NCI-H2171 treated with DMSO at 0.1 percent for 48 hours (cell line): ENCODE results near the gene CEP128.

Source experiments
- DNase-seq: peaks from one replicate; lab custom pipeline; 2025; lab: John Stamatoyannopoulos, UW

Gene CEP128

DNA sequence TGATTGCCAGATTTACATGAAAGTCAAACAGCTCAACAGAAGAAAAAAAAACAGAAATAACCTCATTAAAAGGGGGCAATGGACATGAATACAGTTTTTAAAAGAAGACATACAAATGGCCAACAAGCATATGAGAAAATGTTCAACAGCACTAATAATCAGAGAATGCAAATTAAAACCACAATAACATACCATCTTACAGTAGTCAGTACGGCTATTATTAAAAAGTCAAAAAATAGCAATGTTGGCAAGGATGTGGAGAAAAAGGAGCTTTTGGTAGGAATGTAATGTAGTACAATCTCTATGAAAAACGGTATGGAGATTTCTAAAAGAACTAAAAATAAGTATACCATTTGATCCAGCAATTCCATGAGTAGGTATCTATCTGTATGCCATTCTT, 272.1 kb downstream of the CEP128 start:
- no peak for DNase-seq

DNA sequence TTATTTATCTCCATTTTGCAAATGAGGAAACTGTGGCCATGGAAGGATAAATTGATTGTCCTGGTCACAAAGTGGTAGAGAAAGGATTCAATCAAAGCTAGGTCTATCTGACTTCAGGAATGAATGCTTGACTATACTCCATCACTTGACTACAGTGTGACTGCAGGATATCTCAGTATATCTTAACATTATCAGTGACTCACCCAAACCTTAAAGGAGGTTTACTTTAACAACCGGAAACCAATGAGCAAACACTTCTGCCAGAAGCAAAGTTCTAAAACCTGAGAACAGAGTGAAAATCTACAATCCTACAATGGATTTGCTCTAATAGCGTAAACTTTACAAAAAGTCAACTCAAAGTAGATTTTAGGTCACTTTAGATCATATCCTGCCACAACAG, 277.0 kb downstream of the CEP128 start:
- DNase-seq: no peak

DNA sequence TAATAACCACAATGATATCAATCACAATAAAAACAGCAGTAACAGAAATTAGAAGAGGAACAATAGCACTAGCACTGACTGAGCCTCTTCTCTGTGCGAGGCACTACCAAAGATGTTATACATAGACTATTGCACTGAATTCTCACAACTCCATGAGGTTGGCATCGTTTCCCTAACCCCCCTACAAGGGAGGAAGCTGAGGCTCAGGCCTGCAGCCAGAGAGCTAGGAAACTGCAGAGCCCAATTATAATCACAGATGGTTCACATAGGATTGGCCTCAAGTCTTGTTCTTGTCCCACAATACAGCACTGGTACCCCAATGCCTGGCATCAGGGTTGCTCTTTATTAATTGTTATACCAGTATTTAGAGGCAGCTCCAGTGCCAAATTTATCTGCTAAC, 278.0 kb downstream of the CEP128 start:
- DNase-seq: no peak

- no peak for DNase-seq
These were observed 281.8 kb downstream of the CEP128 start for GRCh38 chr14:80659783-80660182.

DNA sequence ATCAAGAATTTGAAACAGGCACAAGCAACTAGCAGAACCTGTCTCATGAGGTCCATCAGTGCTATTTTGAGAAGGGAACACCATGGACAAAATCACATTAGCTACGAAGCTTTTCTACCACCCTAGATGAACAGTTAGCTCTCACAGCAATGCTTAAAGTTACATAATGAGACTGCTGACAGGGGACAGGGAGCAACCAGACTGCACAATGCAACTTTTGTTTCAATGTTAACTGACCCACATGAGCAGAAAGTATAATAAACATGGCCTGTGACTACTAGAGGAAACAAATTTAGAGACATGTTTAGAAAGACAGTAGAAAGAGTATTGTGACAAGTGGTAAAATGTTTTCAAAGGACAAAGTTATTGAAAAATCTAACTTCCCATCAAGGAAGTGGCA, 282.8 kb downstream of the CEP128 start:
- no peak for DNase-seq

GRCh38 chr14:80658155-80658554, 283.4 kb downstream of the CEP128 start:
- no peak for DNase-seq

- DNase-seq: no peak
These were observed 287.6 kb downstream of the CEP128 start for GRCh38 chr14:80653956-80654355.

- DNase-seq: no peak
These were observed 295.7 kb downstream of the CEP128 start for GRCh38 chr14:80645667-80646413.

- no peak for DNase-seq
These were observed 296.7 kb downstream of the CEP128 start for GRCh38 chr14:80644826-80645225.

DNA sequence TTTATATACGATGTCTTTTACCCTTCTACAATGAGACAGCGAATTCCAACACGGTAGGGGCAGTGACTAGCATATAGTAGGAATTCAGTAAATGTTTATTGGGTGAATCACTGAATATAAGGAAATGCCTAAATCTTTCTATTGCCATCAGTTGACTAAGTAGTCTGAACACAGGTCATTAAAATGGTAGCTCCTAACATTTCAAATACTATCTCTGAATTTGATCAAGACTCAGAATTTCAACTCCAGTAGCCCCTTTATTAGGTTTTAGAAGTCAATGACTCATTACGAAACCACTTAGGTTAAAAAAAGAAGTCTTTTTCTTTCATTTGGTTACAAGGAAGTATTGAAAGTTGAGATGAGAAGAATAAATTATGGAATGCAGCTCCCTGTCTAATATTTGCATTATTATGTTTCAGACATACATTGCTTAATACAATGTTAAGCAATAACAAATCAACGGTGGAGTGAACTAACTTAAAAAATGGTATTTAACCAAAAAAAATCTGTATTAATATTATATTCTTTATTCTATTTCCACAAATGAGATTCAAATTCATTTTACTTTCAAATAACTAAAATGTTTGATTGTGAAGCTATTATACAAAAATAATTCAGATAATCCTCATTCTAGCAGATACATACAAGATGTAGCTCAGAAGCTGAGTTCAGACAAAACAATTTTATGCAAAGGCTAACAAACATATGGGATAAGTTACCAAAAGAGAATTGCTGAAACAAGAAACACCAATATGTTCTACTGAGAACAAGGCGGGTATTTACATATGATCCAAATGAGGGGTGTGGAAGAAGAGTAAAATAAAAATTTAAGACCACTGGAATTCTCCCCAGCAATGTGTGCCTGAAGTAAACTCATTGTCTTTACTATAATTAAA, 302.7 kb downstream of the CEP128 start:
- no peak for DNase-seq

GRCh38 chr14:80637756-80638619, 303.6 kb downstream of the CEP128 start:
- peak; percentile 59 for DNase-seq

- no peak for DNase-seq
These were observed 305.5 kb downstream of the CEP128 start for GRCh38 chr14:80636071-80636470.

DNA sequence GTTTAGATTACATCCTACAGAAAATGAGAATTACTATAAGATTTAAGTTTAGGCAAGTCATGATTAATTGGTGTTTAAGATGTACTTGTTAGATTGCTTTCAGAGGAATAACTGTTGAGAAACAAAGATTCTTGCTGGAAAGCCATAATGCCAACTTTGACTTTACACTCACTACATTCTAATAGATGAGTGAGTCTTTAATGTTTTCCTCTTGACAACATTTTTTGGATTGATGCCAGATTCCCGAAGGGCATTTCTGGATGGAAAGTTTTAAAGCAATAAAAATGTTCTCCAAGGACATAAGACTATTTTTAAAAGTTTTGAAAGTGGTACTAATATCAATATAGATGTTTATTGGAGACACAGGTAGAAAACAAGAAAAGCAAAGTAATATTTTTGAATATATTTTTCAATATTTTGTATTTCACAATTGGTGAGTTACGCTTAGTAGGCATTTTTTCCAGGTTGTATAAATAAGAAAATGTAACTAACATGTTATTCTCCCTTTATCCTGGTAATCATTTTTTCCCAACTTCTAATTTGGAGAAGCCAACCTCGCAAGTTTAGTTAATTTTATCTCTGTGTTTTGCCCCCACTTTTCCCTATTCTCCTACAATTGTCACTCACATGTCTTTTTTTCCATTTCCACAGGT, 307.3 kb downstream of the CEP128 start:
- DNase-seq: no peak

GRCh38 chr14:80629606-80630005, 311.9 kb downstream of the CEP128 start:
- DNase-seq: no peak

DNA sequence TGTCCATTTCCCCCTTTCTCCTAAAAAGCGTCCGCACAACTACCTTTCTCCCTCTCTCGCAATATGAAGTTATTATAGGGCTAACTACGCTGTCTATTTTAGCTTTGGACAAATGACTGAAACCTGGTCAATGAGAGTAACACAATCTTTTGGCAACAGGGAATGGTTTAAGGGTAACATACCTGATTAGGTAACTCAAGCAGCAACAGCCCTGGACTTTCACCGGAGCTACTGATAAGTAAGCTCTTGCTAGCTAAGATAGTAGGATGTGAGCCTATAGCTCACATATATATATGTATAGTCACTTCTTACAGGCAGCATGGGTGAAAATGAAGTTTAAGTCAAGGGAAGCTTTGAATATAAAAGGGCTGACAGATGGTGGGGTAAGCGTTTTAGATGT, 313.0 kb downstream of the CEP128 start:
- no peak for DNase-seq

- DNase-seq: no peak
These were observed 313.8 kb downstream of the CEP128 start for GRCh38 chr14:80627745-80628144.

DNA sequence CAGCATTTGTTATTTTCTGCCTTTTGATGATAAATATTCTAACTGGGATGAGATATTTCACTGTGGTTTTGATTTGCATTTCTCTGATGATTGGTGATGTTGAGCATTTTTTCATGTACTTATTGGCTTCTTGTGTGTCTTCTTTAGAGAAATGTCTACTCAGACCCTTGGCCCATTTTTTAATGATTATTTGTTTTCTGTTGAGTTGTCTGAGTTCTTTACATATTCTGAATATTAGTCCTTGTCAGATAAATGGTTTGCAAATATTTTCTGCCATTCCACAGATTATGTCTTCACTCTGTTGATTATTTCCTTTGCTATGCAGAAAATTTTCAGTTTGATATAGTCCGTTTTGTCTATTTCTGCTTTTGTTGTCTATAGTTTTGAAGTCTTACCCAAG, 317.0 kb downstream of the CEP128 start:
- no peak for DNase-seq

GRCh38 chr14:80621701-80622100, 319.8 kb downstream of the CEP128 start:
- peak; percentile 91 for DNase-seq

GRCh38 chr14:80620434-80620833, 321.1 kb downstream of the CEP128 start:
- no peak for DNase-seq

DNA sequence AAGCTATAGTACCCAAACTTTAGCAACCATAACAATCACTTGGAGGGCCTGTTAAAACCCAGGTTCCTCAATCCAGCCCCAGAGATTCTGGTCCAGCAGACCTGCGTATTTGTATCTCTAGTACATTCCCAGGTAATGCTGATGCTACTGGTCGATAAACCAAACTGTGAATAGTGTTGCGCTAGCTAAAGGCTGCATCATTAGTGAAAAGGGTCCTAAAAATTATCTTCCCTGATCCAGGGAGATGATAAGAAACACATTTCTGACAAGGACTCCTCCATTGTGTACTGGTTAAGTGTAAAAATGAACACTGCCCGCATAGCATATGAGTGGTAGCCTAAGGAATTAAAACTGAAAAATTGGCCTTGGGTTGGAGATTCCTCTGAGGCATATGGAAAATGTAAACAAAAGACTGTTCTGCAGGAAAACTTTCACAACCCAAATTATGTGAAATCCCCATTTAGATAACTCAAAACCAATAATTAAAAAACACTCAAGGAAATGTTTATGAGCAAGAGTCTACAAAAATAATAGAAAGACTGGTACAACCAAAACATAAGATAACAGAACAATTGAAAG, 322.7 kb downstream of the CEP128 start:
- DNase-seq: no peak

DNA sequence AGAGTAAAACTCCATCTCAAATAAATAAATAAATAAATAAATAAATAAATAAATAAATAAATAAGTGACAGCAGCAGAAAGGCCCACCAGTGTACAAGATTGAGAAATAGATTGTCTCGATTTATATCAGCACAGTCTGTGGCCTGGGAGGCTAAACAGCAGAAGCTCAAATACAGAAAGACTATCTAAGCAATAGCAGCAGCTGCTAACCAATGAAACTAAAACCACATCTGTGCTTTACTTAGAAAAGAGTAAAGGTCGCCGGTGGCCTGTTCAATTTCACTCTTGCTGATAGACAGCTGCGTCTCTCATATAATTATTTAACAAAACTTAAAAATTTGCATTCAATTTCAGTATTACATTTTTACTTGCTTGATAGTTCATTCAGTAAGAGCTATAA, 325.7 kb downstream of the CEP128 start:
- peak; percentile 30 for DNase-seq
